ENCODE results near the gene ZDHHC16. TPM values are rescaled to one million over a fixed set of nuclear protein-coding genes. Genes with fewer than 3 reads are reported as not detected.
"Not testable (repeated sequence)": the region's sequence is repeated elsewhere in the genome, so short reads cannot be mapped to it uniquely, and the experiment has no call there.

The ZDHHC16 gene
- total RNA-seq, 6 donors from 2014 or later = 40.0 to 84.7 (median 60.1) TPM

- TF ChIP-seq EP300 (IDR thresholded peaks at IDR 0.05) (no peak), POLR2A (IDR thresholded peaks at IDR 0.05) (peak in 1 of 4 donors; percentile 9), POLR2AphosphoS5 (IDR thresholded peaks at IDR 0.05) (peak in 1 of 2 donors; percentile 6)
- Histone ChIP-seq H3K27me3 (no peaks in the 10 kb centered on the region), H3K36me3 (no peaks in the 10 kb centered on the region), H3K27ac (peak overlapping the region; percentile 62 to 83 (median 72)), H3K9me3 (no peaks in the 10 kb centered on the region), H3K4me3 (no peak overlapping the region), H3K4me1 (peaks cover 9 to 24% (median 13%) of the 10 kb centered on the region in 4 donors)
- ATAC-seq (ENCODE audit: low FRiP score in 2 of 2) = peak in 1 of 2 donors; percentile 32
- WGBS, 2 donors = 45 to 56% methylated on average over 7 to 10 of the region's 10 CpGs
- DNase-seq = peak in 1 of 2 donors; percentile 73
Observed at GRCh38 chr10:97408496-97408992, 37.4 kb upstream of the ZDHHC16 start.

- no peak for TF ChIP-seq POLR2AphosphoS5 (IDR thresholded peaks at IDR 0.05)
- TF ChIP-seq POLR2A (IDR thresholded peaks at IDR 0.05) = no peak
- TF ChIP-seq EP300 (IDR thresholded peaks at IDR 0.05) = no peak
- TF ChIP-seq CTCF (IDR thresholded peaks at IDR 0.05) = no peak
- no peak for DNase-seq
- no peak overlapping the region for H3K27ac ChIP-seq
- H3K9me3 ChIP-seq = no peaks in the 10 kb centered on the region
- no peaks in the 10 kb centered on the region for H3K27me3 ChIP-seq
- peaks cover 9 to 29% (median 16%) of the 10 kb centered on the region in 4 donors for H3K4me1 ChIP-seq
- 71 to 78% methylated on average over 4 of the region's 4 CpGs for WGBS, 2 donors
- ATAC-seq (ENCODE audit: low FRiP score in 2 of 2) = no peak
- no peak overlapping the region for H3K4me3 ChIP-seq
- no peaks in the 10 kb centered on the region for H3K36me3 ChIP-seq
Observed at GRCh38 chr10:97411406-97411805, 34.6 kb upstream of the ZDHHC16 start.

- H3K27me3 ChIP-seq = no peaks in the 10 kb centered on the region
- no peak for TF ChIP-seq CTCF (IDR thresholded peaks at IDR 0.05)
- no peak for TF ChIP-seq EP300 (IDR thresholded peaks at IDR 0.05)
- TF ChIP-seq POLR2A (IDR thresholded peaks at IDR 0.05) = no peak
- no peak for TF ChIP-seq POLR2AphosphoS5 (IDR thresholded peaks at IDR 0.05)
- no peak overlapping the region for H3K4me3 ChIP-seq
- peak in 1 of 2 donors; percentile 19 for ATAC-seq (ENCODE audit: low FRiP score in 2 of 2)
- H3K36me3 ChIP-seq = no peaks in the 10 kb centered on the region
- DNase-seq = no peak
- peaks cover 0 to 14% (median 6%) of the 10 kb centered on the region in 4 donors for H3K4me1 ChIP-seq
- 77 to 89% methylated on average over 10 of the region's 10 CpGs for WGBS, 2 donors
- H3K27ac ChIP-seq = peak overlapping the region in 2 of 4 donors; percentile 15 to 16
- no peaks in the 10 kb centered on the region for H3K9me3 ChIP-seq
Observed at GRCh38 chr10:97412891-97413304, 33.1 kb upstream of the ZDHHC16 start.

GRCh38 chr10:97416565-97416964 lies 29.4 kb upstream of the ZDHHC16 start:
- no peaks in the 10 kb centered on the region for H3K9me3 ChIP-seq
- WGBS, 2 donors = 53 to 64% methylated on average over 6 of the region's 6 CpGs
- H3K4me3 ChIP-seq = no peak overlapping the region
- TF ChIP-seq EP300 (IDR thresholded peaks at IDR 0.05) (no peak), POLR2A (IDR thresholded peaks at IDR 0.05) (no peak), CTCF (IDR thresholded peaks at IDR 0.05) (no peak), POLR2AphosphoS5 (IDR thresholded peaks at IDR 0.05) (no peak)
- DNase-seq (no peak), ATAC-seq (ENCODE audit: low FRiP score in 2 of 2) (no peak)
- H3K27me3 ChIP-seq = no peaks in the 10 kb centered on the region
- H3K27ac ChIP-seq = no peak overlapping the region
- H3K36me3 ChIP-seq = no peaks in the 10 kb centered on the region
- peaks cover 0 to 14% (median 2%) of the 10 kb centered on the region in 4 donors for H3K4me1 ChIP-seq

GRCh38 chr10:97423757-97424098 lies 22.2 kb upstream of the ZDHHC16 start:
- H3K4me3 ChIP-seq; H3K27me3 ChIP-seq; ATAC-seq (ENCODE audit: low FRiP score in 2 of 2); H3K9me3 ChIP-seq; H3K36me3 ChIP-seq: not testable (repeated sequence)
- 48 to 55% methylated on average over 8 of the region's 8 CpGs for WGBS, 2 donors
- peak overlapping the region; percentile 13 to 94 (median 53) for H3K27ac ChIP-seq
- H3K4me1 ChIP-seq = peaks cover 30 to 45% (median 37%) of the 10 kb centered on the region in 4 donors
- DNase-seq = peak in 1 of 2 donors; percentile 55

Measured in upper lobe of left lung (tissue), 6 donors.